Kidney epithelial cell (primary cell): ENCODE measurements around the gene MEDAG. TPM values are rescaled to one million over a fixed set of nuclear protein-coding genes. Genes with fewer than 3 reads are reported as not detected.

Experiments used
- DNase-seq: peaks from one replicate; pipeline ENCODE4 v3.0.0-alpha.2; 2010; ENCODE audit warnings: low read depth
- H3K27me3 ChIP-seq: 2 replicates; pipeline ENCODE4 v1.6.0; 2011; ENCODE audit warnings: low read length; ENCODE audit not compliant: control insufficient read depth, insufficient read depth
- H3K36me3 ChIP-seq: 2 replicates; pipeline ENCODE4 v1.5.1; 2011; ENCODE audit warnings: low read length; ENCODE audit not compliant: control insufficient read depth, insufficient read depth
- H3K4me3 ChIP-seq: 2 replicates; pipeline ENCODE4 v1.5.1; 2011; ENCODE audit warnings: low read depth, mild to moderate bottlenecking, control low read depth, low read length
- total RNA-seq: library from RNA; depleted of rRNA; stranded (reverse); fragments of >200 nt; gene quantifications from 2 replicates; pipeline ENCODE4 v1.2.3, GENCODE V29; 2015
- TF ChIP-seq, protein P1 (sequence below): IDR thresholded peaks from 2 replicates; pipeline ENCODE4 v1.5.1; 2011; ENCODE audit warnings: mild to moderate bottlenecking, moderate library complexity, low read length, control low read depth, inconsistent platforms; ENCODE audit not compliant: insufficient read depth, poor library complexity, severe bottlenecking

MEDAG gene
- total RNA-seq, 1 donor from 2014 or later = 3.2 TPM

DNA sequence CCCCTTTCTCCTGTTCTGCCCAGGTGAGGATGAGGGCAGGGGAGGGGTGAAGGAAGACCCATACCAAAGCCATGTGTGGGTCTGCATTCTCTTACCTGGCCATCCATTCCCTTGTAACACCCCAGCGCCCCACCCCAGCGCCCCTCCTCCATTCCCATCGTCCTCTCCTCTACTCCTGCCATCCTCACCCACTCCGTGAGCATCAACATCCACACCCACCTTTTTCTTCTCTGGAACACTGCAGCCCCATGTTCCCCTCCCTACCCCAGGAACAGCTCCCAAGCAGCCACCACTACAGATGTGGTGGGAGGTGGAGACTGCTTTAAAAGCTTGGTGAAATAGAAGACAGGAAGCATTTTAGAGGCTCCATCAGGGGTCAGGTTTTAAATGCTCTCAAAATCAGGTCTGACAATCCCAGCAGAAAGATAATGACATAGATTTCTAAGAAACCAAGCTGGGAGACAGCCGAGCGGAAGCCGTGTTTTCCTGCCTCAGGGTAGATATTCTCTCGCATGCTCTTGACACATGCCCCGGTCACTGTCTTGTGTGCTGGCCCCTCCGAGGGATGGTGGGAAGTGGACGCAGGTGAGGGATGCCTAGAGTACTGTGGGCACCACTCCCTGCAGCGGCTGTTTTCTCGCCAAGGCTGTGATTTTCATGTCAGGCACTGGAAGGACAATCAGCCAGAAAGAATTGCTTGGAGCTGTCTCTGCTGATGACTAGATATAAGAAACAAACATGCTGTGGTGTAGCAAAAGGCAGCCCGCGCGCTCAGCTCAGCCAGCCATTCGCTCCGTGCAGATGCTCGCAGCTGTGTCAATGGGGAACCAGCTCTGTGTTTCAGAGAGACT, 9.8 kb downstream of the MEDAG start:
- no peak for DNase-seq
- H3K27me3 ChIP-seq = peaks cover 7% of the 10 kb centered on the region
- TF ChIP-seq, protein P1, sequence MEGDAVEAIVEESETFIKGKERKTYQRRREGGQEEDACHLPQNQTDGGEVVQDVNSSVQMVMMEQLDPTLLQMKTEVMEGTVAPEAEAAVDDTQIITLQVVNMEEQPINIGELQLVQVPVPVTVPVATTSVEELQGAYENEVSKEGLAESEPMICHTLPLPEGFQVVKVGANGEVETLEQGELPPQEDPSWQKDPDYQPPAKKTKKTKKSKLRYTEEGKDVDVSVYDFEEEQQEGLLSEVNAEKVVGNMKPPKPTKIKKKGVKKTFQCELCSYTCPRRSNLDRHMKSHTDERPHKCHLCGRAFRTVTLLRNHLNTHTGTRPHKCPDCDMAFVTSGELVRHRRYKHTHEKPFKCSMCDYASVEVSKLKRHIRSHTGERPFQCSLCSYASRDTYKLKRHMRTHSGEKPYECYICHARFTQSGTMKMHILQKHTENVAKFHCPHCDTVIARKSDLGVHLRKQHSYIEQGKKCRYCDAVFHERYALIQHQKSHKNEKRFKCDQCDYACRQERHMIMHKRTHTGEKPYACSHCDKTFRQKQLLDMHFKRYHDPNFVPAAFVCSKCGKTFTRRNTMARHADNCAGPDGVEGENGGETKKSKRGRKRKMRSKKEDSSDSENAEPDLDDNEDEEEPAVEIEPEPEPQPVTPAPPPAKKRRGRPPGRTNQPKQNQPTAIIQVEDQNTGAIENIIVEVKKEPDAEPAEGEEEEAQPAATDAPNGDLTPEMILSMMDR = no peak
- H3K36me3 ChIP-seq = no peaks in the 10 kb centered on the region
- no peak overlapping the region for H3K4me3 ChIP-seq

DNA sequence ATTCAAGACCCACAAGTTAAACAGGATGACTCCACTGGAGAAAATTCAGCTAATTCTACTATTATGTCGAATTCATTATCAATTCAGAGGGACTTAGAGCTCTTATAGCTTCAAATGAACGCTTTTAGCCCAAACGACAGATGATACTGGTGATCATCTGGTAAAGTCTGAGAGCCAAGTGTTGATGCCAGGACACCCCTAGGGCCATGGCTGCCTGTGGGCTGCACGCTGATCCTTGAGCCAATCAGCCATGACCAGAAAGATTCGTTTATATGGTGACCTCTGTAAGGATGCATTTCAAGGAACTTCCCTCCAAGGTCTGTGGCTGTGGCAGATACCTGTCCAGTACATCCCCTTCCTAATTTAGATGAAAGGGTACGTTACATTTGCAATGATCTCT, 10.9 kb downstream of the MEDAG start:
- DNase-seq = no peak
- TF ChIP-seq, protein P1 = no peak
- peaks cover 7% of the 10 kb centered on the region for H3K27me3 ChIP-seq
- H3K4me3 ChIP-seq = no peak overlapping the region
- H3K36me3 ChIP-seq = no peaks in the 10 kb centered on the region

DNA sequence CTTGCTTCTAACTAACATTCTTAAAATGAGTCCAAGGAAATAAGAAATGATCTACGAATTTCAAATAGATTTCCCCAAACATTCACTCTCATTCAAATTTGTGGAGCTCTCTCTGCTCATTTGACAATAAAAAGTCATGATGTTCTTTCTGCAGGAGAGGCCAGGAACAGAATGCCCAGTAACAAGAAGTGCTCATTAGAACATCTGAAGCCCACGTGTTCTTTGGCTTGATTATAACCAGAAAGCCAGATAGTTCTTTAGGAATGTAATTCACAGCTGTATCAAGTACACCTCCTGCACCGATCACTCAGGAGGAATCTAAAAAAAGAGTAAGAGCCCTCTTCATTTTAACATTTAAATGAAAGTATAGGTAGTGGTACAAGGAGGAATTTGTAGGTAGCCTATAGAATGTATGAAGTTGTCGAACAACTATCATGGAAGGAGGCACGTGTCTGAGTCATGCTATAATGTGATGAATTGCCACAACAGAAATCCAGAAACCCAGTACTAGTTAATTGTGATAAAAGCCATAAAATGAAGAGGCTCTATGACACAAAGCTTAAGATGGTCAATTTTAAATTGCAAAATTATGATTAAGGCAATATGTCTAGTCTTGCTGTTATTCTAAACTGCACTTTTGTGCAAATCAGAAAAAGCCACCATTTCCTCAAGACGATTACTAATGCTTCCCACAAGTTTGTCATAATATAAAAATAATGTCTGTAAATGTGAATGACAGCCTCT, 12.8 kb downstream of the MEDAG start:
- TF ChIP-seq, protein P1 = no peak
- no peaks in the 10 kb centered on the region for H3K36me3 ChIP-seq
- no peak for DNase-seq

DNA sequence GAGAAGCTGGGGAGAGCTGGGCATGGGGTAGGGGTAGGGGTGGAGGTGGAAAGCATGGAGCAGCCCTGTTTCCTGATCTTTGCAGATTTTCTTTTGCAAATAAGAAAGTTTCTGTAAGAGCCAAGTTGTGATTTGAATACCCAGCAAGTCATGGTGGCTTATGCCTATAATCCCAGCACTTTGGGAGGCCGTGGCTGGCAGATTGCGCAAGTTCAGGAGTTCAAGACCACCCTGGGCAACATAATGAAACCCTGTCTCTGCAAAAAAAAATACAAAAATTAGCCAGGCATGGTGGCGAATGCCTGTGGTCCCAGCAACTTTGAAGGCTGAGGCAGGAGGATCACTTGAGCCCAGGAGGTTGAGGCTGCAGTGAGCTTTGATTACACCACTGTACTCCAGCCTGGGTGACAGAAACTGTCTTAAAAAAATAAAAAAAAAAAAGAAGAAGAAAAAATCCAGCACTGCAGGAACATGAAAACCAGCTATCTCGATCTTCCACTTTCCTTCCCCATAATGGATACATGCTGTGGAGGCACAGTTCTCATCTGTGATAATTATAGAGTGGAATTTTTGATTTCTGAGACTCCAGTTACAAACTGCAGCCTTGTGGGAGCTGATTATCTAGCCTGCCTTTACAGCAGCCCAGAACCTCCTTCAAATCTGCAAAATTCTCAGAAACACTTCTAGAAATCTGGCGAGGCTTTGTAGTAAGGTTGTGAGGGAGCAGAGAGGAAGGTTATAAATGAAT, 14.3 kb downstream of the MEDAG start:
- H3K27me3 ChIP-seq = peaks cover 4% of the 10 kb centered on the region
- TF ChIP-seq, protein P1 = no peak
- no peak overlapping the region for H3K4me3 ChIP-seq
- H3K36me3 ChIP-seq = no peaks in the 10 kb centered on the region
- no peak for DNase-seq

More for the DNA sequence above, 12.8 kb downstream of the MEDAG start:
- peaks cover 7% of the 10 kb centered on the region for H3K27me3 ChIP-seq
- no peak overlapping the region for H3K4me3 ChIP-seq

DNA sequence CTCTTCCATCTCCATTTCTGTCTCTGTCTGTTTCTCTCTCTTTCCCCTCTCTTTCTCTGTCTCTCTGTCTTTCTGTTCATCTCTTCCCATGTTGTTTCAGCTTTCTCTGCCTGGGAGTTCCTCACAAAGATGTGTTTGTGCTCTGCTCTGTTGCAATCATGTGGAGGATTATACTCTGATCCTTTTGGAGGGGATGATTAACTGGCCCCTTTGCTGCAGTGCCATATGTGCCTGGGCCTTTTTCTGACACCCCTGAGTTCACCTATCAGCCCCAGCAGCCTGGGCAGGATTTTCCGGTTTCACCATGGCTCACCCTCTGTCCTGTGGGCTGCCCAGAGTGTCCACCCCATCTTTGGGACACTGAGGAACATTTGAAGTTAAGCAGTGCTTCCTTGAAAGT, 17.3 kb downstream of the MEDAG start:
- TF ChIP-seq, protein P1 = no peak
- DNase-seq = no peak
- no peak overlapping the region for H3K4me3 ChIP-seq
- no peaks in the 10 kb centered on the region for H3K36me3 ChIP-seq
- no peaks in the 10 kb centered on the region for H3K27me3 ChIP-seq
